Measurements from ENCODE around the gene AURKAIP1.
"Not testable (repeated sequence)": the region's sequence is repeated elsewhere in the genome, so short reads cannot be mapped to it uniquely, and the experiment has no call there.

AURKAIP1 gene

GRCh38 chr1:1374929-1375662 lies at the start of gene AURKAIP1:
TSS of gene AURKAIP1 (minus strand) at chr1:1375207. CDS start at chr1:1374756, 451 bp downstream.
- DNase-seq: peak; percentile 85

DNA sequence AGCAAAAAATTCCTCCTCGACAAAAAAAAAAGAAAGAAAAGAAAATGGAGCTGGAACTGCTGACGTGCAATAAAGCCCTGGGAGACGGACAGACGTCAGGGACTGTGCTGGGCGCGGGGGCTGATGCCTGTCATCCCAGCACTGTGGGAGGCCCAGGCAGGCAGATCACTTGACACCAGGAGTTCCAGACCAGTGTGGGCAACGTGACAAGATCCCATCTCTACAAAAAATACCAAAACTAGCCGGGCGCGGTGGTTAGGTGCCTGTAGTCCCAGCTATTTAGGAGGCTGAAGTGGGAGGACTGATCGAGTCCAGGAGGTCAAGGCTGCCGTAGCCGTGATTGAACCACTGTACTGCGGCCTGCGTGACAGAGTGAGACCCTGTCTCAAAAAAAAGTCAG lies 49.7 kb upstream of the AURKAIP1 start:
- no peak for DNase-seq

DNA sequence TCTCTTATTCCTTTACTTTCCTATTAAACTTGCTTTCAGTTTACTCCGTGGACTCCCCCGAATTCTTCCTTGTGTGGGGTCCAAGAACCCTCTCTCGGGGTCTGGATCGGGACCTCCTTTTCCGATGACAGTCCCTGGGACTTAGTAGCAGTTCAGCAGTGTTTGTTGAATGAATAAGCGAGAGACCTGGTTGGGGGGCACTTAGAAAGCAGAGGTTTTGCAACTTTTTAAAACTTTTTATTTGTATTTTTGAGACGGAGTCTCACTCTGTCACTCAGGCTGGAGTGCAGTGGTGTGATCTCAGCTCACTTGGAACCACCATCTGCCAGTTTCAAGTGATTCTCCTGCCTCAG lies 48.2 kb upstream of the AURKAIP1 start:
- DNase-seq: no peak

- no peak for DNase-seq
These were observed 47.6 kb upstream of the AURKAIP1 start for GRCh38 chr1:1422465-1423244.

- no peak for DNase-seq
These were observed 47.0 kb upstream of the AURKAIP1 start for GRCh38 chr1:1421907-1422464.

DNA sequence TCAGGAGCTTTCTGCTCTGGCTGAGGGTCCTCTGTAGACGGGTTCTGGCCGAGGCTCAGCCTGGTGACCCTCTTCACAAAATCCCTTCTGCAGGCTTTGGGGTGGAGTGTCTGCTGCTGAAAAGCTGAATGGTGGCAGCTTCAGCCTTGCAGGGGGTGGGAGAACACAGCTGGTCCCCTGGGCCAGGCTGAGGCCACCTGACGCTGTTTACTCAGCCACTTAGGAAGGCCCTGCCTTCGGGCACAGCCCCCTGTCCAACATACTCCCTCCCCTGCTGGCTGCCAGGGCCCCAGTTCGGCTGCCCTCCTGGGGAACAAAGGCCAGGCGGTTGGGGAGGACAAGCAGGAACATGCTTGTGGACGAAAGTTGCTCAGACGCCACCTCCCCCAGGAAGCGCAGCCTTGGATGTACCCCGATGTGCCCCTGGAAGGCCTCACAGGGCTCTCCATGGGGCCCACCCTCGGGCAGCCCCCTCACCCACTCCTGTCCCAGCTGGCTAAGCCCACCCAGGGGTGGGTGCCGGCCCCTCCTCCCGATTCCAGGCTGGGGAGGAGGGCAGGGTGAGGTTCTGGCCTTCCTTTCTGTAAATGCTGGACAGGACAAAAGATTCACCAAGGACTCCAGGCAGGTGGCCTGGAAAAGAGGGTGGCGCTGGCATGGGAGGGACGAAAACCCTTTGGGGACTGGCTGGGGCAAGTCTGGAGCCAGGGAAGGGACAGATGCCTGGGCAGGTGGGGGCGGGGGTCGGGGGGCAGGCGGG lies 46.3 kb upstream of the AURKAIP1 start, which contains the start of gene ANKRD65:
ANKRD65 (minus strand) TSS at position 130 of the 760 bp plus-strand sequence. CDS start 271 bp downstream, outside the sequence.
- no peak for DNase-seq

DNA sequence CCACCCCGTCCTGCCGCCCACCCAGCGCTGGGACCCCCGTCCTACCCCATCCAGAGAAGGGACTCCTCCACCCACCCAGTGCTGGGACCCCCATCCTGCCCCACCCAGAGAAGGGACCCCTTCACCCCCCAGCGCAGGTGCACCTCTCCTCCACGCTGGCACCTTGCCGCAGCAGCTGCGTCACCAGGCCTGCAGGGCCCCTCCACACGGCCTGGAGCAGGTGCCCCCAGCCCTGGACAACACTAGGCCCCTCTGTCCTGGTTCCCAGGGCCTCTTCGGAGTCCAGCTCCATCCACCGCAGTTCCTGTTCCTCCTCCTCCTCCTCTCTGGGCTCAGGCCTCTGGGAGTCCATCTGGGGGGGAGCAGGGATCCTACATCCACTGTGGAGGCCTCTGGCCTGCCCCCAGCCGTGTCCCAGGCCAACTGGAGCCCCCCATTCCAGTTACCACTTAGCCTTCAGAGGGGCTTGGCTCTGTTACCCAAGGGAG lies 45.7 kb upstream of the AURKAIP1 start:
- DNase-seq: no peak

DNA sequence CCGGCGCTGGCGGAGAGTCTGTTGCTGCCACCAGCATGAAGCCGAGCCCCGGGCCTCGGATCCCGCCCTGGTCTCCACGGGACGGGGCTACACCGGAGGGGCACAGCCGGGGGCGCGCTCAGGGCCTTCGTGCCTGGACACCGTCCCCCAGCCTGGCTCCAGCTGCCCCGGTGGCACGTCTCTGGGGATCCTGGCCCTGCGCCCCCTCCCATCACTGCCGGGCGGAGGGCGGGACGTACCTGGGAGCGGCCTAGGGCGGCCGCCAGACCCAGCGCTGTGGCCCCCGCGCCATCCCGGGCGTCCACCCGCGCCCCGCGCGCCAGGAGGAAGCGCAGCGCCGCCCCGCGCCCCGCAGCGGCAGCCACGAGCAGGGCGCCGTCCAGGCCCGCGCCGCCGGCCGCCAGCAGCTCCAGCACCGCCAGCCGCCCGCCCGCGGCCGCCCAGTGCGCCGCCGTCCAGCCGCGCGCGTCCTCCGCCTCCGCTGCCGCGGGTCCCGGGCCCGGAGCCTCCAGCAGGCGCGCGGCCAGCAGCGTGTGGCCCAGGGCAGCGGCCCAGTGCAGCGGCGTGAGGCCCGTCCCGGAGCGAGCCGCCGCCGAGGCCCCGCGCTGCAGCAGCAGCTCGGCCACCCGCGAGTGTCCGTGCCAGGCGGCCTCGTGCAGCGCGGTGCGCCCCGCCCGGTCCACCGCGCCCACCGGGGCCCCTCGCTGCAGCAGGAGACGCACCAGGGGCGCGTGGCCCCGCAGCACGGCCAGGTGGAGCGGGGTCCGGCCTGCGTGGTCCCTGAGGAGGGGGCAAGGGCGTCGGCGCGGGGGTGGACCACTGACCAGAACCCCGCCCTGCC lies 45.0 kb upstream of the AURKAIP1 start:
- peak; percentile 27 for DNase-seq

DNA sequence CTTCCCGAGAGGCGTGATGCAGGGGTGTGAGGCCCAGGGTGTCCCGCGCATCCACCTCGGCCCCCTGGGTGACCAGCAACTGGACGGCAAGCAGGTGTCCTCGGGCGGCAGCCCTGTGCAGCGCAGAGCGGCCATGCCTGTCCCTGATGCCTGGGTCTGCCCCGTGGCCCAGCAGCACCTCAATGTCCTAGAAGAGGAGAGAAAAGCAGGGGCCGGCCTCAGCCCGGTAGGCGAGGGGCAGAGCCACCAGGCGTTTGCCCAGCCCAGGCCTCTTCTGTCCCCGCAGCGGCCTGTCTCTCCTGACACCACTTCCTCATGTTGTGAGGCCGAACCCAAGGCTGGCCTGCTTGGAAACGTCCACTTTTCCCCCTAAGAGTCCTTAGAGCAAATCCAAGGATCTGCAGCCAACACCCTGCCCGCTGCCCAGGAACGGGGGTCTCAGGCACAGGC lies 44.4 kb upstream of the AURKAIP1 start:
- no peak for DNase-seq

- no peak for DNase-seq
These were observed 43.7 kb upstream of the AURKAIP1 start for GRCh38 chr1:1418464-1419362.

GRCh38 chr1:1417825-1418463 lies 42.9 kb upstream of the AURKAIP1 start:
- not testable (repeated sequence) for DNase-seq

DNA sequence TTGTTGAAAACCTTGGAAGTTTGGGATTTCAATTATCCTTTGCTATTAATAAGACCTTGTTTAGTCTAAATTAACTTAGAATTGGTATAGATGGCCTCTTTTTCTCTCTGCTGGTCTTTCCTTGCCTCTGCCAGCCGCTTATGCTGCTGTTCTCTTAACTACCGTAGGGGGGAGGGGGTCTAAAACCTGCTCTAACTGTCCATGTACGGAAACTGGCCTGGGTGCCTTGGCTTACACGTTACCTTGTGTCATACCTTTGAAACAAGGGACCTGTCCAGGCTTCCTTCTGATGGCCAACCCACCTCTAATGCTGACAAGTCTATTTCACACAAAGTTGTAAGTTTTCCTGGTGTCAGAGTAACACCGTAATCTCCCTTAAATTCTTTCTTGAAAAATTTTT lies 42.4 kb upstream of the AURKAIP1 start:
- not testable (repeated sequence) for DNase-seq

GRCh38 chr1:1415751-1416150 lies 40.7 kb upstream of the AURKAIP1 start:
- no peak for DNase-seq

- DNase-seq: not testable (repeated sequence)
These were observed 37.4 kb upstream of the AURKAIP1 start for GRCh38 chr1:1412311-1412902.

- DNase-seq: no peak
These were observed 36.6 kb upstream of the AURKAIP1 start for GRCh38 chr1:1411626-1412025.

- not testable (repeated sequence) for DNase-seq
These were observed 35.2 kb upstream of the AURKAIP1 start for GRCh38 chr1:1410238-1410637.

GRCh38 chr1:1407636-1408318 lies 32.8 kb upstream of the AURKAIP1 start:
- no peak for DNase-seq

DNA sequence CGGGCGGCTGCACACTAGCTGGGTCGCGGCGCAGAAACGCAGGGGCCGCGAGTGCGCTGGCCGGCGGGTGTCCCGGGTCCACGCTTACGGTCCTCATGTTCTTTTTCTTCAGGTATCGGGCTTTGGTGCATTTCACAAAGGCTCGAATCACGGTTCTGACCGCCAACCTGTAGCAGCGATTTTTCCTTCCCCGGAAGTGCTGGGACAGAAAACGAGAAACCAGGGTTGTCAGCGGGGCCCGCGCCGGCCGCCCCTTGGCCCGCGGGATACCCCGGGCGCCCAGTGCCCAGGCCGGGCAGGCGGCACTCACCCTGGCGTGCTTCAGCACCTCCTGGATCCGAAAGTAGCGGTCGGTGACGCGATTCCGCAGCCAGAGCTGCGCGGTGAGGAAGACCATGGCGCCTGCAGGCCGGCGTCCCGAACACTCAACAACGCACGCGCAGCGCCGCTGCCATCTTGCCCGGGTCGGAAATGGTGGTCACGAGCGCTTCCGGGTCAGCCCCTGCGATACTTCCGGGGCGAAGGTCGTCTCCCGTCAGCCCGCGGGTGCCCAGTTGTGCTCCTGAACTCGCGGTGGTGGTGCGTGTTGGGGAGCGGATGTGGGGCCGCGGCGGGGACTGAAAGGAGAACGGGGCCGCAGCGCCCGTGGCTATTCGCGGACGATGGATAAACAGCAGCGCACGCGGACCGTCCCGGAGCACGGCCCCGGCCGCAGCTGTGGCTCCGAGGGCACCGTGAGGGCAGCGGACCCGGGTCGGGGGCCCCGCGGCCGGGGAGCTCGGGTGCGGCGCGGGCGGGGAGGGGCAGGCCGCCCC lies 32.0 kb upstream of the AURKAIP1 start, which contains the start of gene MRPL20:
MRPL20 (minus strand) TSS at position 473 of the 815 bp plus-strand sequence; CDS start at position 397, 76 bp downstream.
- DNase-seq: peak; percentile 96
